ENCODE data around the gene KRT15.

GRCh38 chr17:41503202-41503601 lies 15.5 kb downstream of the KRT15 start:
- no peak for TF ChIP-seq CTCF (IDR thresholded peaks at IDR 0.05; ENCODE audit: poor library complexity)
- no peak for TF ChIP-seq EZH2 (IDR thresholded peaks at IDR 0.05; ENCODE audit: borderline replicate concordance)
